Neuronal stem cell (in vitro differentiated cells): ENCODE data around the gene MDK.

ENCODE experiments used
- DNase-seq: peaks from one replicate; pipeline ENCODE4 v3.0.0-alpha.2; 2013; ENCODE audit warnings: low spot score
- H2AFZ ChIP-seq: one replicate; pipeline ENCODE4 v1.6.1; 2013; ENCODE audit warnings: mild to moderate bottlenecking, low read length, inconsistent platforms
- H2AK5ac ChIP-seq: 2 replicates; pipeline ENCODE4 v1.6.1; 2013; ENCODE audit warnings: low read depth, mild to moderate bottlenecking, inconsistent platforms, low read length, moderate library complexity, mixed read lengths
- H2BK120ac ChIP-seq: 2 replicates; pipeline ENCODE4 v1.6.1; 2013; ENCODE audit warnings: low read depth, mild to moderate bottlenecking, inconsistent platforms, low read length, moderate library complexity, mixed read lengths
- H2BK12ac ChIP-seq: one replicate; pipeline ENCODE4 v1.6.1; 2013; ENCODE audit warnings: low read length, inconsistent platforms
- H2BK15ac ChIP-seq: 2 replicates; pipeline ENCODE4 v1.6.1; 2013; ENCODE audit warnings: mild to moderate bottlenecking, low read length, inconsistent platforms, mixed read lengths
- H2BK5ac ChIP-seq: one replicate; pipeline ENCODE4 v1.6.1; 2013; ENCODE audit warnings: inconsistent platforms, mild to moderate bottlenecking, low read length, moderate library complexity
- H3K14ac ChIP-seq: one replicate; pipeline ENCODE4 v1.6.1; 2013; ENCODE audit warnings: low read length, inconsistent platforms
- H3K18ac ChIP-seq: 2 replicates; pipeline ENCODE4 v1.6.1; 2013; ENCODE audit warnings: low read length, inconsistent platforms
- H3K23ac ChIP-seq: 2 replicates; pipeline ENCODE4 v1.6.1; 2013; ENCODE audit warnings: low read depth, mild to moderate bottlenecking, mixed read lengths, low read length, inconsistent platforms; ENCODE audit not compliant: poor library complexity
- H3K27ac ChIP-seq: replicated peaks from 3 replicates; pipeline ENCODE4 v1.5.1; 2013; ENCODE audit warnings: low read length, inconsistent platforms
- H3K27me3 ChIP-seq, 3 experiments: 2 replicates each; pipeline ENCODE4 v1.6.1; 2013; ENCODE audit warnings: low read length in 3 of 3, mild to moderate bottlenecking in 2 of 3, inconsistent platforms in 1 of 3, low read depth in 1 of 3, mixed read lengths in 1 of 3, moderate library complexity in 1 of 3; ENCODE audit not compliant: control insufficient read depth in 3 of 3, insufficient read depth in 3 of 3
- H3K36me3 ChIP-seq, 2 donors: replicated peaks in 1 of 2; 2 replicates each; pipeline ENCODE4 v1.6.1; 2013; ENCODE audit warnings: low read length in 2 of 2; ENCODE audit not compliant: control insufficient read depth in 2 of 2, insufficient read depth in 2 of 2
- H3K4ac ChIP-seq: 2 replicates; pipeline ENCODE4 v1.6.1; 2013; ENCODE audit warnings: inconsistent platforms, mild to moderate bottlenecking, low read length, moderate library complexity
- H3K4me1 ChIP-seq, 2 donors: 1 replicate in 1 of 2; 2 replicates in 1 of 2; pipeline ENCODE4 v1.6.1; 2013; ENCODE audit warnings: low read length in 2 of 2, low read depth in 1 of 2; ENCODE audit not compliant: control insufficient read depth in 2 of 2, insufficient read depth in 1 of 2
- H3K4me2 ChIP-seq: one replicate; pipeline ENCODE4 v1.6.1; 2013; ENCODE audit warnings: mild to moderate bottlenecking, low read length, inconsistent platforms; ENCODE audit not compliant: insufficient read depth, poor library complexity, severe bottlenecking
- H3K4me3 ChIP-seq, 2 donors: 2 replicates each; pipeline ENCODE4 v1.5.1; 2013; ENCODE audit warnings: low read length in 2 of 2, mild to moderate bottlenecking in 2 of 2, inconsistent platforms in 1 of 2, moderate library complexity in 1 of 2
- H3K79me1 ChIP-seq: one replicate; pipeline ENCODE4 v1.6.1; 2013; ENCODE audit warnings: low read depth, mild to moderate bottlenecking, inconsistent platforms, low read length, moderate library complexity
- H3K9ac ChIP-seq: one replicate; pipeline ENCODE4 v1.6.1; 2013; ENCODE audit warnings: mild to moderate bottlenecking, low read depth, low read length, inconsistent platforms; ENCODE audit not compliant: poor library complexity
- H3K9me3 ChIP-seq, 2 donors: replicated peaks in 1 of 2; 2 replicates each; pipeline versions ENCODE3 to v1.6.1; 2013; ENCODE audit warnings: low read length in 2 of 2, mild to moderate bottlenecking in 2 of 2, inconsistent platforms in 1 of 2, low read depth in 1 of 2, mixed read lengths in 1 of 2, moderate library complexity in 1 of 2; ENCODE audit not compliant: control insufficient read depth in 2 of 2, insufficient read depth in 1 of 2
- H4K8ac ChIP-seq: one replicate; pipeline ENCODE4 v1.6.1; 2013; ENCODE audit warnings: low read depth, mild to moderate bottlenecking, inconsistent platforms, low read length, moderate library complexity
- H4K91ac ChIP-seq: one replicate; pipeline ENCODE4 v1.6.1; 2013; ENCODE audit warnings: low read length, low read depth, mild to moderate bottlenecking, inconsistent platforms; ENCODE audit not compliant: poor library complexity
- WGBS, 2 donors: extraction: QIAGEN DNeasy Blood & Tissue Kit; methylation state at CpG; one replicate each; pipeline ENCODE4 v1.1.7; 2013; ENCODE audit warnings: missing lambda C conversion rate in 2 of 2, mixed read lengths in 1 of 2; ENCODE audit not compliant: insufficient read length in 2 of 2, insufficient replicate concordance in 1 of 2; ENCODE audit errors: extremely low coverage in 2 of 2; 5-methylcytosine and 5-hydroxymethylcytosine counted together

MDK gene

DNA sequence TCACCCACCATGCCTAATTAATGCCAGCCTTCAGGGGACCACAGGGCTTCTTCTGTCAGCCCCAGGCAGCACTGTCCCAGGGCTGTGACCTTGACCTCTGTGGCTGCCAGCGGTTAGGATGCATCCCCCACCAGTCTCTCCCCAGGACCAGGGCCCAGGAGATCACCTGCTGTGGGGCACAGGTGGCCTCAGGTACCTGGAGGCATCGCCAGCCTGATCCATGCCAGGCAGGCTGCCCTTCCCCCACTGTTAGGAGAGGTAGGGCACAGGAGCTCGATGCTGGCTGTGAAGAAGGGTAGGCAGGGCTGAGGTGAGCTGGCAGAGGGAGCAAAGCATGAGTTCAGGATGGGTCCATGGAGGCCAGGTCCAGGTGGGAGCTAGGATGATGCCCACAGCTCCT lies 16.7 kb upstream of the MDK start:
- H2BK15ac ChIP-seq: no peak overlapping the region
- peak overlapping the region; percentile 18 for H3K23ac ChIP-seq
- DNase-seq: no peak
- no peak overlapping the region for H3K9ac ChIP-seq
- no peaks in the 10 kb centered on the region for H3K27me3 ChIP-seq
- no peak overlapping the region for H4K91ac ChIP-seq
- H3K79me1 ChIP-seq: peaks cover 16% of the 10 kb centered on the region
- peak overlapping the region; percentile 33 for H3K14ac ChIP-seq
- peaks cover 0 to under 1% of the 10 kb centered on the region in 2 donors for H3K9me3 ChIP-seq
- H2BK12ac ChIP-seq: peak overlapping the region; percentile 4
- H2BK120ac ChIP-seq: no peak overlapping the region
- H2AFZ ChIP-seq: no peak overlapping the region
- peaks cover 33 to 39% of the 10 kb centered on the region in 2 donors for H3K4me1 ChIP-seq
- no peak overlapping the region for H3K27ac ChIP-seq
- no peak overlapping the region for H3K4me3 ChIP-seq
- peak overlapping the region; percentile 35 for H2AK5ac ChIP-seq
- peaks cover 2 to 14% of the 10 kb centered on the region in 2 donors for H3K36me3 ChIP-seq
- H2BK5ac ChIP-seq: no peak overlapping the region
- H4K8ac ChIP-seq: no peak overlapping the region
- no peak overlapping the region for H3K18ac ChIP-seq
- no peak overlapping the region for H3K4me2 ChIP-seq
- no CpG with 5 or more reads among the region's 3 CpGs for WGBS, 2 donors
- no peak overlapping the region for H3K4ac ChIP-seq

DNA sequence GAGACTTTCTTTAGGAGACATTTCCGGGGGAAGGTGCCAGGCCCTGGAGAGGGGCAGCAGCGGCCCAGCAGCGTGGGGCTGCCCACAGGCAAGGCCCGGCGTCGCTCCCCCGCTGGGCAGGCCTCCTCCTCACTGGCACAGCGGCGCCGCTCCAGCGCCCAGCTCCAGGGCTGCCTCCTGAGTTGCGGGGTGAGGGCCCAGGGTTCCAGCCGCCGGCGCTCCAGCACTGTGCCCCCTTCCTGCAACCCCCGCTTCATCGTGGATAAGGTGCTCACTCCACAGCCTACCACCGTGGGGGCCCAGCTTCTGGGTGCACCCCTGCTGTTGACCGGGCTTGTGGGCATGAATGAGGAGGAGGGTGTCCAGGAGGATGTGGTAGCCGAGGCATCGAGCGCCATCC lies 15.2 kb upstream of the MDK start:
- Histone ChIP-seq H3K4me1 (peaks cover 33 to 35% of the 10 kb centered on the region in 2 donors), H4K91ac (no peak overlapping the region), H2AFZ (no peak overlapping the region), H2BK120ac (no peak overlapping the region), H3K27me3 (no peaks in the 10 kb centered on the region), H2BK5ac (peak overlapping the region; percentile 42), H2BK12ac (no peak overlapping the region), H3K23ac (peak overlapping the region; percentile 57), H3K4me3 (no peak overlapping the region), H3K4me2 (no peak overlapping the region), H3K27ac (no peak overlapping the region), H3K9ac (no peak overlapping the region), H4K8ac (no peak overlapping the region), H3K36me3 (peaks cover 5 to 22% of the 10 kb centered on the region in 2 donors), H3K18ac (peak overlapping the region; percentile 52), H3K9me3 (peaks cover 0 to 2% of the 10 kb centered on the region in 2 donors), H2AK5ac (no peak overlapping the region), H2BK15ac (peak overlapping the region; percentile 52), H3K79me1 (peaks cover 16% of the 10 kb centered on the region), H3K4ac (no peak overlapping the region), H3K14ac (no peak overlapping the region)
- no CpG with 5 or more reads among the region's 22 CpGs for WGBS, 2 donors
- DNase-seq: no peak

DNA sequence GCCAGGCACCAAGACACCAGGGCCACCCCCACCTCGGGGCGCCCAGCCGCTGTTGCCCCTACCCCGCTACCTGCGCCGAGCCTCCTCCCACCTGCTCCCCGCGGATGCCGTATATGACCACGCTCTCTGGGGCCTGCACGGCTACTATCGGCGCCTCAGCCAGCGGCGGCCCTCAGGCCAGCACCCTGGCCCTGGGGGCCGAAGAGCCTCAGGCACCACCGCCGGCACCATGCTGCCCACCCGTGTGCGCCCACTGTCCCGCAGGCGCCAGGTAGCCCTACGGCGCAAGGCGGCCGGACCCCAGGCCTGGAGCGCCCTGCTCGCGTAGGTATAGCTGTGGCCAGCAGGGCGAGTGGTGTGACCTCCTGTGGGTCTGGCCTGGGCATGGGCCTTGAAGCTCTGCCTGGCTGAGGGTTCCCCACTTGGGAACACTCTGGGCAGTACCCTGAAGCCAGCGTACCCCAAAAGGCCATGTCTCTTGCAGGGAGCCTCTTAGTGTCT lies 14.8 kb upstream of the MDK start:
- Histone ChIP-seq H3K9me3 (peaks cover 0 to 2% of the 10 kb centered on the region in 2 donors), H3K27me3 (no peaks in the 10 kb centered on the region), H2BK15ac (peak overlapping the region; percentile 52), H4K8ac (no peak overlapping the region), H2BK120ac (no peak overlapping the region), H3K4ac (no peak overlapping the region), H2AFZ (no peak overlapping the region), H3K18ac (peak overlapping the region; percentile 52), H2BK12ac (no peak overlapping the region), H3K4me1 (peaks cover 30 to 31% of the 10 kb centered on the region in 2 donors), H3K14ac (no peak overlapping the region), H3K9ac (peak overlapping the region; percentile 72), H2AK5ac (peak overlapping the region; percentile 38), H3K27ac (no peak overlapping the region), H3K4me2 (no peak overlapping the region), H3K23ac (peak overlapping the region; percentile 57), H3K4me3 (no peak overlapping the region), H4K91ac (no peak overlapping the region), H3K79me1 (peaks cover 16% of the 10 kb centered on the region), H3K36me3 (peaks cover 8 to 24% of the 10 kb centered on the region in 2 donors), H2BK5ac (peak overlapping the region; percentile 85)
- no peak for DNase-seq
- no CpG with 5 or more reads among the region's 31 CpGs for WGBS, 2 donors

DNA sequence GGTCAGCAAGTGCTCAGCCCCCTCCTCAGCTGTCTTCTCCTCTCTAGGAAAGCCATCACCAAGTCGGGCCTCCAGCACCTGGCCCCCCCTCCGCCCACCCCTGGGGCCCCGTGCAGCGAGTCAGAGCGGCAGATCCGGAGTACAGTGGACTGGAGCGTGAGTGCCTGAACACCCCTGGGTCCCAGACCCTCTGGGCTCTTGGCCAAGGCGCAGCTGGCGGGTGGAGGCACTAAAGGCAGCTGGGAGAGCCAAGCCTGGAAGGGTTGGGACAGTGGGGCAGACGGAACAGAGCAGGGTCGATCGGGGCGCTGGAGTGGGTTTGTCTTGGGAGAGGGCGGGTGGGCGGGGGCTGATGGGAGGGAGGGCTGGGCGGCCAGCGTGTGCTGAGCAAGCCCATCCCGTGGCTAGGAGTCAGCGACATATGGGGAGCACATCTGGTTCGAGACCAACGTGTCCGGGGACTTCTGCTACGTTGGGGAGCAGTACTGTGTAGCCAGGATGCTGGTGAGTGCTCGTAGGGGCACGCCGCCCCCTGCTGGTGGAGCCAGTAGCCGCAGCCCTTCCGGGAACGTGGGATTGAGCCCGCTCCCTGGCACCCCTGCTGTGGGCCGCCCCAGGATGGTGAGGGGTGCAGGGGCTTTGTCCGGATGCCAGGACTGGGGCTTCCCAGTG lies 14.1 kb upstream of the MDK start:
- no peaks in the 10 kb centered on the region for H3K27me3 ChIP-seq
- H3K4me2 ChIP-seq: no peak overlapping the region
- DNase-seq: no peak
- H3K18ac ChIP-seq: peak overlapping the region; percentile 78
- no peak overlapping the region for H3K4ac ChIP-seq
- peaks cover 8 to 29% of the 10 kb centered on the region in 2 donors for H3K36me3 ChIP-seq
- no peak overlapping the region for H3K4me3 ChIP-seq
- no peak overlapping the region for H2AFZ ChIP-seq
- H3K9ac ChIP-seq: peak overlapping the region; percentile 72
- peaks cover 0 to 2% of the 10 kb centered on the region in 2 donors for H3K9me3 ChIP-seq
- peak overlapping the region; percentile 85 for H2BK5ac ChIP-seq
- H2BK120ac ChIP-seq: no peak overlapping the region
- no CpG with 5 or more reads among the region's 32 CpGs for WGBS, 2 donors
- H3K4me1 ChIP-seq: peaks cover 24 to 28% of the 10 kb centered on the region in 2 donors
- no peak overlapping the region for H2BK12ac ChIP-seq
- H2AK5ac ChIP-seq: peak overlapping the region; percentile 66
- no peak overlapping the region for H3K14ac ChIP-seq
- peaks cover 9% of the 10 kb centered on the region for H3K79me1 ChIP-seq
- H4K8ac ChIP-seq: no peak overlapping the region
- no peak overlapping the region for H3K27ac ChIP-seq
- H4K91ac ChIP-seq: no peak overlapping the region
- H2BK15ac ChIP-seq: no peak overlapping the region
- peak overlapping the region; percentile 90 for H3K23ac ChIP-seq
